Rectal smooth muscle tissue (tissue), 1 donor: ENCODE data around the gene ZFPM1.

Experiments
- H3K27ac ChIP-seq: one replicate; pipeline ENCODE4 v1.7.0; 2013; ENCODE audit warnings: low read depth, low read length, inconsistent platforms
- H3K27me3 ChIP-seq: one replicate; pipeline ENCODE4 v1.7.0; 2013; ENCODE audit warnings: low read length; ENCODE audit not compliant: control insufficient read depth, insufficient read depth
- H3K36me3 ChIP-seq: one replicate; pipeline ENCODE4 v1.7.0; 2013; ENCODE audit warnings: low read length; ENCODE audit not compliant: control insufficient read depth, insufficient read depth
- H3K4me1 ChIP-seq: one replicate; pipeline ENCODE4 v1.7.0; 2013; ENCODE audit warnings: low read length; ENCODE audit not compliant: control insufficient read depth, insufficient read depth
- H3K4me3 ChIP-seq: one replicate; pipeline ENCODE4 v1.7.0; 2013; ENCODE audit warnings: low read length
- H3K9ac ChIP-seq: one replicate; pipeline ENCODE4 v1.7.0; 2013; ENCODE audit warnings: low read length

The ZFPM1 gene

GRCh38 chr16:88508868-88509748 lies 56.0 kb downstream of the ZFPM1 start:
- Histone ChIP-seq H3K27ac (no peak overlapping the region), H3K4me3 (no peak overlapping the region), H3K36me3 (no peaks in the 10 kb centered on the region), H3K4me1 (no peaks in the 10 kb centered on the region), H3K27me3 (peaks cover 2% of the 10 kb centered on the region), H3K9ac (no peak overlapping the region)

GRCh38 chr16:88509749-88510069 lies 56.6 kb downstream of the ZFPM1 start:
- H3K27me3 ChIP-seq: peaks cover 2% of the 10 kb centered on the region
- no peak overlapping the region for H3K27ac ChIP-seq
- H3K4me1 ChIP-seq: no peaks in the 10 kb centered on the region
- H3K4me3 ChIP-seq: no peak overlapping the region
- no peak overlapping the region for H3K9ac ChIP-seq
- H3K36me3 ChIP-seq: no peaks in the 10 kb centered on the region

GRCh38 chr16:88510091-88510994 lies 57.3 kb downstream of the ZFPM1 start:
- Histone ChIP-seq H3K27ac (no peak overlapping the region), H3K9ac (no peak overlapping the region), H3K36me3 (no peaks in the 10 kb centered on the region), H3K4me1 (no peaks in the 10 kb centered on the region), H3K27me3 (peaks cover 6% of the 10 kb centered on the region), H3K4me3 (no peak overlapping the region)

GRCh38 chr16:88511060-88511459 lies 58.0 kb downstream of the ZFPM1 start:
- Histone ChIP-seq H3K36me3 (no peaks in the 10 kb centered on the region), H3K4me1 (no peaks in the 10 kb centered on the region), H3K27ac (no peak overlapping the region), H3K9ac (no peak overlapping the region), H3K4me3 (no peak overlapping the region), H3K27me3 (peaks cover 6% of the 10 kb centered on the region)

- no peaks in the 10 kb centered on the region for H3K36me3 ChIP-seq
- H3K27ac ChIP-seq: no peak overlapping the region
- no peak overlapping the region for H3K4me3 ChIP-seq
- H3K9ac ChIP-seq: no peak overlapping the region
- H3K4me1 ChIP-seq: no peaks in the 10 kb centered on the region
- peaks cover 6% of the 10 kb centered on the region for H3K27me3 ChIP-seq
Observed at GRCh38 chr16:88511906-88512305, 58.8 kb downstream of the ZFPM1 start.

- no peak overlapping the region for H3K27ac ChIP-seq
- H3K4me3 ChIP-seq: no peak overlapping the region
- H3K36me3 ChIP-seq: no peaks in the 10 kb centered on the region
- no peak overlapping the region for H3K9ac ChIP-seq
- peaks cover 6% of the 10 kb centered on the region for H3K27me3 ChIP-seq
- H3K4me1 ChIP-seq: no peaks in the 10 kb centered on the region
Observed at GRCh38 chr16:88512728-88513696, 59.9 kb downstream of the ZFPM1 start.

- Histone ChIP-seq H3K9ac (no peak overlapping the region), H3K27me3 (peaks cover 6% of the 10 kb centered on the region), H3K4me1 (no peaks in the 10 kb centered on the region), H3K27ac (no peak overlapping the region), H3K36me3 (no peaks in the 10 kb centered on the region), H3K4me3 (no peak overlapping the region)
Observed at GRCh38 chr16:88514070-88514469, 61.0 kb downstream of the ZFPM1 start.

GRCh38 chr16:88514526-88515232 lies 61.6 kb downstream of the ZFPM1 start:
- Histone ChIP-seq H3K4me3 (no peak overlapping the region), H3K36me3 (no peaks in the 10 kb centered on the region), H3K9ac (no peak overlapping the region), H3K4me1 (no peaks in the 10 kb centered on the region), H3K27me3 (peaks cover 6% of the 10 kb centered on the region), H3K27ac (no peak overlapping the region)

GRCh38 chr16:88515371-88515770 lies 62.3 kb downstream of the ZFPM1 start:
- Histone ChIP-seq H3K36me3 (no peaks in the 10 kb centered on the region), H3K9ac (no peak overlapping the region), H3K27me3 (peaks cover 6% of the 10 kb centered on the region), H3K4me3 (no peak overlapping the region), H3K27ac (no peak overlapping the region), H3K4me1 (no peaks in the 10 kb centered on the region)

GRCh38 chr16:88515925-88516594 lies 63.0 kb downstream of the ZFPM1 start:
- Histone ChIP-seq H3K4me3 (no peak overlapping the region), H3K4me1 (no peaks in the 10 kb centered on the region), H3K27me3 (peaks cover 6% of the 10 kb centered on the region), H3K36me3 (no peaks in the 10 kb centered on the region), H3K27ac (no peak overlapping the region), H3K9ac (no peak overlapping the region)

- Histone ChIP-seq H3K4me1 (no peaks in the 10 kb centered on the region), H3K4me3 (no peak overlapping the region), H3K36me3 (no peaks in the 10 kb centered on the region), H3K27ac (no peak overlapping the region), H3K9ac (no peak overlapping the region), H3K27me3 (peaks cover 6% of the 10 kb centered on the region)
Observed at GRCh38 chr16:88516601-88517061, 63.6 kb downstream of the ZFPM1 start.
